Measurements from ENCODE around the gene NRL. TPM values are rescaled to one million over a fixed set of nuclear protein-coding genes. Genes with fewer than 3 reads are reported as not detected.

Gene NRL
- total RNA-seq, 1 experiment from 2014 or later = 2.5 TPM

DNA sequence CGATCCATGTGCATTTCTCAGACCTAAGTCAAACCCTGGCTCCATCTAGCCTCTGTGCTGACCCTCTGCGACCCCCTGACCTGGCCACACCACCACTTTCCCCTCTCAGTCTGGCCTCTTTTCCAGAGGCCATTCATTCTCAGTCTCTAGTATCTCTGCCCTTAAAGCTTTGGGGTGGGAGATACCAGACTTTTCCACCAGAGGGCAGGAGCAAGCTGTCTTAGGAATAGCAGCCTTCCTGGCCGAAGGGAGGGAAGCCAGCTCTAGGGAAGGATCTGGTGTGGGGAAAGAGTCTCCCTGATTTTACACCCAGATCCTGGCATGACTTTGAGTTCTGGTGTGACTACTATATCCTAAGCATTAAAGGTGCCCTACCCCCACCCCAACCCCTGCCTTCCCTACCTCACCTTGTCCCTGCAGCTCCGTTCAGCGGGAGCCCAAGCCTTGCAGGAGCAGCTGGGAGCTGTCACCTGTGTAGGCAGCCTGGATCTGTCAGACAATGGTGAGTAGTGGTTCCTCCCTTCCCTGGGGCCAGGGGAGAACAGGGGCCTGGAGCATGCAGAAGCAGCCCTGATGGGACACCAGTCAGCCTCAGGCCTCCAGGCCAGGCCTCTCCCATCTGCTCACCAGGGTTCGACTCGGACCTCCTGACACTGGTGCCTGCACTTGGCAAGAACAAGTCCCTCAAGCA lies 56.3 kb downstream of the NRL start:
- H3K56ac ChIP-seq (ENCODE audit: insufficient read length, low read depth, low read length) = no peak overlapping the region
- H3K27ac ChIP-seq (ENCODE audit: insufficient read length, low read depth, low read length) = no peak overlapping the region
- no peak overlapping the region for H3K4ac ChIP-seq (ENCODE audit: low read depth, low read length)
- H2BK15ac ChIP-seq (ENCODE audit: low read depth, low read length) = no peak overlapping the region
- peaks cover 2% of the 10 kb centered on the region for H4K20me1 ChIP-seq (ENCODE audit: control insufficient read depth, insufficient read depth, insufficient read length)
- H3K4me1 Mint-ChIP-seq = peaks cover 2 to 8% of the 10 kb centered on the region in 2 experiments; a peak in 3 of 4 replicates
- H2AK5ac ChIP-seq (ENCODE audit: insufficient read length, low read length) = no peak overlapping the region
- H3K27ac Mint-ChIP-seq = peak overlapping the region in 2 of 3 experiments; percentile 89 to 93; a peak in 3 of 7 replicates
- H3K9ac ChIP-seq (ENCODE audit: extremely low read depth, insufficient read length, low read length) = no peak overlapping the region
- H3K27me3 Mint-ChIP-seq (ENCODE audit: low read depth) = peaks cover 3% of the 10 kb centered on the region
- no peaks in the 10 kb centered on the region for H3K27me3 ChIP-seq (ENCODE audit: insufficient read depth, low read length)
- no peak overlapping the region for H3K18ac ChIP-seq (ENCODE audit: insufficient read length, low read depth, low read length)
- no peak overlapping the region for H4K91ac ChIP-seq (ENCODE audit: insufficient read length, low read depth, low read length)
- H3K23ac ChIP-seq (ENCODE audit: insufficient read length, low read depth, low read length) = no peak overlapping the region
- H3K79me1 ChIP-seq (ENCODE audit: insufficient read depth, low read depth, low read length, poor library complexity, severe bottlenecking) = no peaks in the 10 kb centered on the region
- TF ChIP-seq, protein P1, sequence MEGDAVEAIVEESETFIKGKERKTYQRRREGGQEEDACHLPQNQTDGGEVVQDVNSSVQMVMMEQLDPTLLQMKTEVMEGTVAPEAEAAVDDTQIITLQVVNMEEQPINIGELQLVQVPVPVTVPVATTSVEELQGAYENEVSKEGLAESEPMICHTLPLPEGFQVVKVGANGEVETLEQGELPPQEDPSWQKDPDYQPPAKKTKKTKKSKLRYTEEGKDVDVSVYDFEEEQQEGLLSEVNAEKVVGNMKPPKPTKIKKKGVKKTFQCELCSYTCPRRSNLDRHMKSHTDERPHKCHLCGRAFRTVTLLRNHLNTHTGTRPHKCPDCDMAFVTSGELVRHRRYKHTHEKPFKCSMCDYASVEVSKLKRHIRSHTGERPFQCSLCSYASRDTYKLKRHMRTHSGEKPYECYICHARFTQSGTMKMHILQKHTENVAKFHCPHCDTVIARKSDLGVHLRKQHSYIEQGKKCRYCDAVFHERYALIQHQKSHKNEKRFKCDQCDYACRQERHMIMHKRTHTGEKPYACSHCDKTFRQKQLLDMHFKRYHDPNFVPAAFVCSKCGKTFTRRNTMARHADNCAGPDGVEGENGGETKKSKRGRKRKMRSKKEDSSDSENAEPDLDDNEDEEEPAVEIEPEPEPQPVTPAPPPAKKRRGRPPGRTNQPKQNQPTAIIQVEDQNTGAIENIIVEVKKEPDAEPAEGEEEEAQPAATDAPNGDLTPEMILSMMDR (conservative IDR thresholded peaks at IDR 0.05) = peak; percentile 69
- no peak overlapping the region for H2BK20ac ChIP-seq (ENCODE audit: low read depth, low read length, poor library complexity, severe bottlenecking)
- no peak overlapping the region for H2AFZ ChIP-seq (ENCODE audit: low read length)
- H4K5ac ChIP-seq (ENCODE audit: insufficient read length, low read depth, low read length) = no peak overlapping the region
- no peak overlapping the region for H4K8ac ChIP-seq (replicated peaks; ENCODE audit: insufficient read length, low read depth, low read length)
- H2BK5ac ChIP-seq (ENCODE audit: insufficient read length, low read length) = no peak overlapping the region
- H3K4me1 ChIP-seq (ENCODE audit: insufficient read depth, low read length) = no peaks in the 10 kb centered on the region
- no peak overlapping the region for H2BK12ac ChIP-seq (ENCODE audit: insufficient read length, low read depth, low read length)
- H3K79me2 ChIP-seq (ENCODE audit: insufficient read depth, low read length) = no peaks in the 10 kb centered on the region
- H3K4me2 ChIP-seq (ENCODE audit: insufficient read depth, insufficient read length, low read length) = no peak overlapping the region
- no peak for DNase-seq
- H3K14ac ChIP-seq (ENCODE audit: insufficient read depth, low read length) = no peak overlapping the region
- no peak overlapping the region; a peak in 1 of 5 replicates for H3K4me3 Mint-ChIP-seq
- H3K9me3 ChIP-seq (ENCODE audit: control insufficient read depth, low read depth, low read length) = no peaks in the 10 kb centered on the region
- no peak overlapping the region for H3T11ph ChIP-seq (ENCODE audit: low read length)
- H3K9me3 Mint-ChIP-seq = no peaks in the 10 kb centered on the region
- no peak overlapping the region for H2BK120ac ChIP-seq (ENCODE audit: low read depth, low read length, poor library complexity, severe bottlenecking)
- peaks cover 3 to 9% (median 7%) of the 10 kb centered on the region in 3 experiments; a peak in 6 of 7 replicates for H3K36me3 Mint-ChIP-seq (ENCODE audit: insufficient read depth in 1 of 3, low read depth in 3 of 3)
- no peaks in the 10 kb centered on the region for H3K23me2 ChIP-seq (ENCODE audit: insufficient read length, low read depth, low read length, poor library complexity, severe bottlenecking)
- no CpG with 5 or more reads among the region's 7 CpGs for WGBS (ENCODE audit: extremely low coverage, insufficient read length, low lambda C conversion rate)

Measured in H9 (cell line).